ENCODE measurements around the gene GHRH. TPM values are rescaled to one million over a fixed set of nuclear protein-coding genes. Genes with fewer than 3 reads are reported as not detected.

The GHRH gene
- total RNA-seq: not detected

GRCh38 chr20:37261714-37262113, at the start of gene GHRH:
Gene GHRH (minus strand): TSS chr20:37261814. CDS start chr20:37256889, 4,925 bp downstream.

Other genes starting within 250 kb of the GHRH start
- gene RBL1, start 165.8 kb downstream of the GHRH start, total RNA-seq: 25.1 TPM
- 147 TPM for gene RPN2, start 82.5 kb downstream of the GHRH start, total RNA-seq
- gene MROH8, start 82.3 kb downstream of the GHRH start, total RNA-seq: 8.4 TPM
- 27.9 TPM for gene MANBAL, start 27.8 kb upstream of the GHRH start, total RNA-seq
- 43.6 TPM for gene SRC, start 84.3 kb upstream of the GHRH start, total RNA-seq